ENCODE measurements around the gene SSBP3.

GRCh38 chr1:54178296-54179070, 227.7 kb downstream of the SSBP3 start:
- no peak for TF ChIP-seq CTCF (IDR thresholded peaks at IDR 0.05)
- TF ChIP-seq POLR2AphosphoS5 (IDR thresholded peaks at IDR 0.05), result no peak

All from suprapubic skin (tissue), 3 donors.